Prostate gland (tissue), 2 donors: ENCODE data around the gene CYP27A1. TPM values are rescaled to one million over a fixed set of nuclear protein-coding genes. Genes with fewer than 3 reads are reported as not detected.
A peak's percentile ranks its signal among the peaks of the same experiment; 100 is the strongest.

ENCODE experiments used
- DNase-seq: peaks from one replicate; pipeline ENCODE4 v3.0.0-alpha.2; 2019; ENCODE audit warnings: low spot score
- H3K27ac ChIP-seq, 2 donors: fragments of 200-600 bp; sonication (generic); 2 replicates each; pipeline ENCODE4 v1.5.1; 2017 to 2019
- H3K27me3 ChIP-seq: fragments of 200-600 bp; sonication (generic); replicated peaks from 2 replicates; pipeline ENCODE4 v1.5.1; 2019; ENCODE audit not compliant: insufficient read depth
- H3K36me3 ChIP-seq, 2 donors: fragments of 200-600 bp; sonication (generic); 1 replicate in 1 of 2; 2 replicates in 1 of 2; pipeline versions ENCODE4 v1.5.1 to v1.8.1; 2017 to 2019
- H3K4me1 ChIP-seq: fragments of 200-600 bp; sonication (generic); replicated peaks from 2 replicates; pipeline ENCODE4 v1.5.1; 2019
- H3K4me3 ChIP-seq, 2 donors: fragments of 200-600 bp; sonication (generic); 2 replicates each; pipeline ENCODE4 v1.5.1; 2017 to 2019
- H3K9me3 ChIP-seq: fragments of 200-600 bp; sonication (generic); 2 replicates; pipeline ENCODE4 v1.5.1; 2017
- CTCF ChIP-seq, 4 experiments: fragments of 200-600 bp in 2 of 4; fragments of 450-650 bp in 2 of 4; sonication (generic) in 2 of 4; IDR thresholded peaks; 1 replicate in 3 of 4; 2 replicates in 1 of 4; pipeline ENCODE4 v1.5.1; 2016 to 2019; ENCODE audit warnings: antibody characterized with exemption in 4 of 4, mild to moderate bottlenecking in 2 of 4, moderate library complexity in 2 of 4
- POLR2A ChIP-seq: fragments of 450-650 bp; IDR thresholded peaks from one replicate; pipeline ENCODE4 v1.6.1; 2016; ENCODE audit warnings: antibody characterized with exemption, mild to moderate bottlenecking
- POLR2AphosphoS5 ChIP-seq: sonication (generic); formaldehyde crosslinking; IDR thresholded peaks from one replicate; pipeline ENCODE4 v1.6.1; 2017; ENCODE audit warnings: antibody characterized with exemption
- WGBS: methylation state at CpG from one replicate; pipeline ENCODE4 v1.1.5; 2018; 5-methylcytosine and 5-hydroxymethylcytosine counted together
- intact Hi-C: fragments of 100-400 bp; cut with DNase I; formaldehyde crosslinking; loops from one replicate; pipeline ENCODE4 v1.14.2; 2022
- total RNA-seq, 2 donors: library from RNA; depleted of rRNA; stranded (reverse); fragments of >200 nt; gene quantifications; one replicate each; pipeline ENCODE4 v1.1.0, GENCODE V29; 2016

Gene CYP27A1
- 10 to 100 TPM; 97.7 to 98.3 TPM for total RNA-seq

- no peaks in the 10 kb centered on the region for H3K4me1 ChIP-seq
Observed at GRCh38 chr2:218781691-218782527, at the start of gene CYP27A1. Gene CYP27A1 (plus strand): TSS chr2:218782147. CDS start chr2:218782183, 36 bp downstream.

GRCh38 chr2:218732761-218733158 is 49.2 kb upstream of the CYP27A1 start:
- no peak overlapping the region for H3K4me3 ChIP-seq
- 39% methylated on average over 2 of the region's 2 CpGs for WGBS
- H3K4me1 ChIP-seq = peaks cover 6% of the 10 kb centered on the region
- no peaks in the 10 kb centered on the region for H3K27me3 ChIP-seq
- H3K9me3 ChIP-seq = no peaks in the 10 kb centered on the region
- no peaks in the 10 kb centered on the region for H3K36me3 ChIP-seq
- H3K27ac ChIP-seq = peak overlapping the region in 1 of 2 donors; percentile 60
- DNase-seq = no peak
- intact Hi-C loops = no loop called here
- TF ChIP-seq POLR2A = no peak
- TF ChIP-seq POLR2AphosphoS5 = no peak
- TF ChIP-seq CTCF (IDR thresholded peaks at IDR 0.05) = no peak

More at GRCh38 chr2:218781691-218782527, at the start of gene CYP27A1:
- intact Hi-C loops = no loop called here
- no peaks in the 10 kb centered on the region for H3K27me3 ChIP-seq
- no peaks in the 10 kb centered on the region for H3K36me3 ChIP-seq
- no peaks in the 10 kb centered on the region for H3K9me3 ChIP-seq
- 1% methylated on average over 62 of the region's 76 CpGs for WGBS
- peak; percentile 56 for DNase-seq
- TF ChIP-seq CTCF (IDR thresholded peaks at IDR 0.05) (peak in 1 of 4 experiments; percentile 13), POLR2A (peak; percentile 75), POLR2AphosphoS5 (no peak)
- peak within 1 kb of the TSS; percentile 91 to 96 for H3K27ac ChIP-seq
- H3K4me3 ChIP-seq = peak within 1 kb of the TSS; percentile 68 to 71

DNA sequence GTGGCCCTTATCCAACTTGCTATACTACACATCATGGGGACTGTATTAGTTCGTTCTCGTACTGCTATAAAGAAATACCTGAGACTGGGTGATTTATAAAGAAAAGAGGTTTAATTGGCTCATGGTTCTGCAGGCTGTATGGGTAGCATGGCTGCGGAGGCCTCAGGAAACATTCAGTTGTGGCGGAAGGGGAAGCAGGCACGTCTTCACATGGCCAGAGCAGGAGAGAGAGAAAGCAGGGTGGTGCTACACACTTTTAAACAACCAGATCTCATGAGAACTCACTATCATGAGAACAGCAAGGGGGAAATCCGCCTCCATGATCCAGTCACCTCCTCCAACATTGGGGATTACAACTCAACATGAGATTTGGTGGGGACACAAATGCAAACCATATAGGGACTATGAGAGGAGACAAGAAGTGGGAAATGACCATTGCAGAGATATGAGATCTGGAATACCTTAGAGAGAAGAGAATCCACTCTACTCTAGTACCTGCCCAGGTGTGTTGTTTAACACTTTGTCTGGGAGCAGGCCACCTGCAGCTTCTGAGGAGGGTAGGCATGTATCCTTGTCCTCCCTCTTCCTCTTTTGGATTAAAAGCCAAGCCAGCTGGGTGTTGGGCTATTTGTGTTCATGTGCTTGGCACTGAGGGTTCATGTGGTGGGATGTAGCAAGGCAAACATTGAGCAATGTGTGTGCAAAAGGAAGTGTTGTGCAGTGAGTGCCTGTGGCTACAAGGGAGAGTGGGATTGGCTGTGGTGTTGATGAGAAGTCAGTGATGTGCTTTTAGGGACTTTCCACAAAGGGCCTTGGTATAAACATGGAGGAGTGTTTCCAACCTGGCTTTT is 48.6 kb upstream of the CYP27A1 start:
- no peak for DNase-seq
- Histone ChIP-seq H3K4me1 (peaks cover 6% of the 10 kb centered on the region), H3K4me3 (no peak overlapping the region), H3K36me3 (no peaks in the 10 kb centered on the region), H3K9me3 (no peaks in the 10 kb centered on the region), H3K27ac (peak overlapping the region in 1 of 2 donors; percentile 60), H3K27me3 (no peaks in the 10 kb centered on the region)
- WGBS = 61% methylated on average over 6 of the region's 6 CpGs
- intact Hi-C loops = no loop called here
- TF ChIP-seq POLR2A (no peak), CTCF (IDR thresholded peaks at IDR 0.05) (no peak), POLR2AphosphoS5 (no peak)

DNA sequence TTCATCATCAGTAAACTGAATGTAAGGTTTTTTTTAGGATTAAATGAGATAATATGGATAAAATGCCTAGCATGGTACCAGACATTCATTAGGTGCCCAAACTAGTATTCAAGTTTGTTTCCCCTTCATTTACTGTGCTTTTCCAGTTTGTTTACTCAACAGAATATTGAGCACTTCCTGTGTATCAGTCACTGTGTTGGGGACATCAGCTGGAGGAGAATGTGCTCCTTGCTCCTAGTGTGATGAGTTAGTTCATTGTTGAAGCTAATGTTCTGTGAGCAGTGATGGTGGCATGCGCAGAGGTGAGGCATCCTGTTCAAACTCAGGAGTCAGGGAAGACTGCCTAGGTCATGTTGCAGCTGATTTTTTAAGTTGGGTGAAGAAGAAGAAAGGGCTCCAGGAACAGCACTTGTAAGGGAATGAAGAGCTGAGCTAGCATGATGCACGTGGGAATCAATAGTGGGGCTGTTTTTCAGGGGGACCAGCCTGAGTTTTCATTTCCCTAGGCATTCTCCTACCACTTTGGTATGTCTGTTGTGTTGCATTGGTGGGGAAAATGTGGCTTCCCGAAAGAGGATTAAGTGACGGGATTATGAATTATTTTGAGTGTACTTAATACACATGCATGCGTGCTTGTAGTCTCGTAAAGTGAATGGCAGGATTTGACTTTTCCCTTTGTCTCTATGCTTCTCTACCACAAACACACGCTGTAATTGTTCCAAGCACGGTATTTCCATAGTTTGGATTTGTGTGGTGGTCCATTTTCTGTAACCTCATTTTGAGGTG is 47.6 kb upstream of the CYP27A1 start:
- 89% methylated on average over 8 of the region's 8 CpGs for WGBS
- no peak overlapping the region for H3K27ac ChIP-seq
- no peak for DNase-seq

More for the DNA sequence above, 47.6 kb upstream of the CYP27A1 start:
- Histone ChIP-seq H3K9me3 (no peaks in the 10 kb centered on the region), H3K4me3 (no peak overlapping the region), H3K27me3 (no peaks in the 10 kb centered on the region), H3K4me1 (peaks cover 6% of the 10 kb centered on the region), H3K36me3 (no peaks in the 10 kb centered on the region)
- TF ChIP-seq POLR2A (no peak), POLR2AphosphoS5 (no peak), CTCF (IDR thresholded peaks at IDR 0.05) (no peak)
- intact Hi-C loops = no loop called here
